K562 (cell line): ENCODE data around the gene ABCB6. TPM values are rescaled to one million over a fixed set of nuclear protein-coding genes. Genes with fewer than 3 reads are reported as not detected.

Experiments
- ARID1B ChIP-seq: fragments of 450-650 bp; IDR thresholded peaks from 2 replicates; pipeline ENCODE4 v1.6.1; 2016; ENCODE audit warnings: antibody characterized with exemption, mild to moderate bottlenecking, inconsistent platforms
- DEAF1 ChIP-seq: fragments of 450-650 bp; formaldehyde crosslinking; IDR thresholded peaks from 2 replicates; pipeline ENCODE4 v1.4.0; 2020; ENCODE audit warnings: mild to moderate bottlenecking, moderate library complexity
- MEF2D ChIP-seq: conservative IDR thresholded peaks from 2 replicates; pipeline ENCODE4 v1.6.1; 2016; ENCODE audit warnings: low read depth, missing genetic modification characterization, missing compliant biosample characterization
- MLLT1 ChIP-seq, 2 experiments: fragments of 450-650 bp; IDR thresholded peaks; 2 replicates each; pipeline ENCODE4 v1.6.1; 2016
- MNT ChIP-seq, 2 experiments: fragments of 450-650 bp; conservative IDR thresholded peaks; 2 replicates each; pipeline ENCODE4 v1.6.1; 2017; ENCODE audit warnings: mild to moderate bottlenecking in 2 of 2, moderate library complexity in 2 of 2
- MTA3 ChIP-seq: fragments of 450-650 bp; formaldehyde crosslinking; IDR thresholded peaks from 2 replicates; pipeline ENCODE4 v1.6.1; 2017; ENCODE audit warnings: mild to moderate bottlenecking, borderline replicate concordance
- MYC ChIP-seq, 2 experiments: fragments of 250-450 bp in 1 of 2; sonication (Bioruptor Pico) in 1 of 2; IDR thresholded peaks; 2 replicates each; pipeline versions ENCODE4 v1.5.1 to v1.6.1; 2012 to 2021; ENCODE audit warnings: low read depth in 2 of 2, borderline replicate concordance in 1 of 2, improper control_type of control experiment in 1 of 2, low read length in 1 of 2, mild to moderate bottlenecking in 1 of 2, moderate library complexity in 1 of 2
- NR3C1 ChIP-seq: sonication (generic); formaldehyde crosslinking; IDR thresholded peaks from 2 replicates; pipeline ENCODE4 v1.8.1; 2022; ENCODE audit warnings: missing genetic modification reagents
- PHF21A ChIP-seq: fragments of 450-650 bp; IDR thresholded peaks from 2 replicates; pipeline ENCODE4 v1.6.1; 2017; ENCODE audit warnings: low read depth, borderline replicate concordance
- RBFOX2 ChIP-seq: fragments of 200-400 bp; formaldehyde crosslinking; IDR thresholded peaks from 2 replicates; pipeline ENCODE4 v1.6.1; 2017; ENCODE audit warnings: low read depth, mild to moderate bottlenecking, low read length, moderate library complexity
- SIX5 ChIP-seq, 2 experiments: IDR thresholded peaks; 2 replicates each; pipeline ENCODE4 v1.6.1; 2011; ENCODE audit warnings: low read length in 2 of 2, borderline replicate concordance in 1 of 2, low read depth in 1 of 2, mild to moderate bottlenecking in 1 of 2, moderate library complexity in 1 of 2; ENCODE audit not compliant: insufficient read depth in 1 of 2
- SREBF1 ChIP-seq: fragments of 150-350 bp; IDR thresholded peaks from 2 replicates; pipeline ENCODE4 v1.6.1; 2014; ENCODE audit warnings: antibody characterized with exemption, low read depth, low read length, borderline replicate concordance
- USF2 ChIP-seq: sonication (generic); formaldehyde crosslinking; IDR thresholded peaks from 2 replicates; pipeline ENCODE4 v1.5.0; 2020; ENCODE audit warnings: missing genetic modification reagents
- XRCC3 ChIP-seq: fragments of 450-650 bp; IDR thresholded peaks from 2 replicates; pipeline ENCODE4 v1.6.1; 2017; ENCODE audit warnings: mild to moderate bottlenecking, moderate library complexity
- ZBTB43 ChIP-seq: sonication (generic); formaldehyde crosslinking; IDR thresholded peaks from 2 replicates; pipeline ENCODE4 v1.8.0; 2023; ENCODE audit warnings: mild to moderate bottlenecking, missing genetic modification reagents
- ZNF444 ChIP-seq: fragments of 250-450 bp; sonication (Bioruptor Pico); IDR thresholded peaks from 2 replicates; pipeline ENCODE4 v1.4.0; 2020; ENCODE audit warnings: mild to moderate bottlenecking, moderate library complexity
- ZNF589 ChIP-seq: fragments of 200-800 bp; sonication (Bioruptor generic); IDR thresholded peaks from 2 replicates; pipeline ENCODE4 v1.6.1; 2016; ENCODE audit warnings: low read depth, missing genetic modification characterization, missing compliant biosample characterization
- polyA plus RNA-seq, 8 experiments: library from polyadenylated mRNA; depleted of rRNA in 4 of 8; stranded (reverse) in 5 of 8; unstranded in 3 of 8; fragments of >200 nt; fragmentation: Nextera tagmentation in 2 of 8; fragmentation: Illumina TruSeq in 1 of 8; extraction: Ambion mirVana in 2 of 8; extraction: Trizol in 1 of 8; gene quantifications; 2 replicates each; pipeline versions ENCODE4 v1.2.1 to v1.2.3, GENCODE V29; 2011 to 2014; ENCODE audit warnings: inconsistent platforms in 1 of 8, missing spikeins in 1 of 8
- total RNA-seq, 7 experiments: library from RNA; depleted of rRNA in 6 of 7; stranded (reverse); fragments of >200 nt in 6 of 7; fragmentation: Illumina TruSeq in 2 of 7; extraction: Trizol in 2 of 7; gene quantifications; 2 replicates each; pipeline versions ENCODE4 v1.2.1 to v1.2.3, GENCODE V29; 2011 to 2021; ENCODE audit warnings: low replicate concordance in 1 of 7

ABCB6 gene
- total and polyA plus RNA-seq, 9 of the 15 experiments (the other 6 are each of a cell fraction or from before 2014, with no cell fraction given) = 3.7 to 29.8 (median 16.8) TPM

- TF ChIP-seq SIX5 (IDR thresholded peaks at IDR 0.05; ENCODE audit: borderline replicate concordance in 1 of 2, insufficient read depth in 1 of 2, low read depth in 1 of 2, low read length in 2 of 2) = no peak
- TF ChIP-seq XRCC3 = no peak
- TF ChIP-seq ARID1B = peak; percentile 58
- TF ChIP-seq MNT (conservative IDR thresholded peaks at IDR 0.05) = peak; percentile 66 to 86
- no peak for TF ChIP-seq PHF21A
- no peak for TF ChIP-seq NR3C1
- TF ChIP-seq ZBTB43 (CRISPR knock-in tag) = no peak
- TF ChIP-seq DEAF1 (CRISPR knock-in tag) = no peak
- TF ChIP-seq MEF2D = no peak
- TF ChIP-seq MYC (IDR thresholded peaks at IDR 0.05; ENCODE audit: low read depth, low read length) = 0 out of 2 replicates have a peak, but pooled peaks have one; percentile 5
- TF ChIP-seq MYC (CRISPR knock-in tag; IDR thresholded peaks at IDR 0.05; ENCODE audit: borderline replicate concordance, low read depth) = no peak
- no peak for TF ChIP-seq ZNF444 (CRISPR knock-in tag)
- TF ChIP-seq USF2 (CRISPR knock-in tag) = peak; percentile 95
- TF ChIP-seq MLLT1 (IDR thresholded peaks at IDR 0.05) = peak in 1 of 2 experiments; percentile 75; a peak in 1 of 4 replicates
- TF ChIP-seq MTA3 = no peak; the same call in 1 of the 2 replicates
- TF ChIP-seq SREBF1 = no peak
- peak; percentile 89 for TF ChIP-seq RBFOX2
- no peak for TF ChIP-seq ZNF589 (CRISPR knock-in tag)
Measured at GRCh38 chr2:219177552-219178376, 41.0 kb downstream of the ABCB6 start, which contains the start of gene RETREG2 (continued).
